ES-I3 (cell line): ENCODE measurements around the gene SLC25A27.

Source experiments
- H3K36me3 ChIP-seq: 2 replicates; pipeline ENCODE4 v1.6.1; 2013; ENCODE audit warnings: mild to moderate bottlenecking, low read length, control low read depth, moderate library complexity; ENCODE audit not compliant: insufficient read depth
- H3K4me1 ChIP-seq: 2 replicates; pipeline ENCODE4 v1.6.1; 2013; ENCODE audit warnings: mild to moderate bottlenecking, control low read depth, low read length; ENCODE audit not compliant: insufficient read depth
- H3K9ac ChIP-seq: 2 replicates; pipeline ENCODE4 v1.6.1; 2013; ENCODE audit warnings: low read depth, mild to moderate bottlenecking, low read length, moderate library complexity
- H3K9me3 ChIP-seq: 2 replicates; pipeline ENCODE4 v1.6.1; 2013; ENCODE audit warnings: mild to moderate bottlenecking, low read length, moderate library complexity; ENCODE audit not compliant: control insufficient read depth, insufficient read depth

The SLC25A27 gene

GRCh38 chr6:46652603-46653438 is at the start of gene SLC25A27, which contains the start of gene CYP39A1:
SLC25A27 (plus strand) TSS chr6:46652975; CDS start chr6:46653193, 218 bp downstream.
CYP39A1 (minus strand) TSS chr6:46652818; CDS start chr6:46652582, 236 bp downstream.
- peak within 1 kb of the TSS; percentile 82 for H3K9ac ChIP-seq
- no peaks in the 10 kb centered on the region for H3K9me3 ChIP-seq
- H3K36me3 ChIP-seq, result no peaks in the 10 kb centered on the region
- no peaks in the 10 kb centered on the region for H3K4me1 ChIP-seq

- no peaks in the 10 kb centered on the region for H3K9me3 ChIP-seq
- no peaks in the 10 kb centered on the region for H3K36me3 ChIP-seq
- no peaks in the 10 kb centered on the region for H3K4me1 ChIP-seq
- no peak overlapping the region for H3K9ac ChIP-seq
Observed at GRCh38 chr6:46605091-46605797, 47.5 kb upstream of the SLC25A27 start.

GRCh38 chr6:46606338-46606737 is 46.4 kb upstream of the SLC25A27 start:
- Histone ChIP-seq H3K9ac (no peak overlapping the region), H3K4me1 (no peaks in the 10 kb centered on the region), H3K36me3 (no peaks in the 10 kb centered on the region), H3K9me3 (no peaks in the 10 kb centered on the region)

GRCh38 chr6:46610862-46611553 is 41.8 kb upstream of the SLC25A27 start:
- Histone ChIP-seq H3K36me3 (no peaks in the 10 kb centered on the region), H3K4me1 (no peaks in the 10 kb centered on the region), H3K9ac (no peak overlapping the region), H3K9me3 (no peaks in the 10 kb centered on the region)

GRCh38 chr6:46612645-46613044 is 40.1 kb upstream of the SLC25A27 start:
- H3K9me3 ChIP-seq, result no peaks in the 10 kb centered on the region
- H3K4me1 ChIP-seq, result no peaks in the 10 kb centered on the region
- H3K9ac ChIP-seq, result no peak overlapping the region
- H3K36me3 ChIP-seq, result no peaks in the 10 kb centered on the region

- Histone ChIP-seq H3K9me3 (no peaks in the 10 kb centered on the region), H3K4me1 (no peaks in the 10 kb centered on the region), H3K36me3 (no peaks in the 10 kb centered on the region), H3K9ac (no peak overlapping the region)
Observed at GRCh38 chr6:46618726-46619125, 34.0 kb upstream of the SLC25A27 start.

- Histone ChIP-seq H3K9me3 (no peaks in the 10 kb centered on the region), H3K36me3 (no peaks in the 10 kb centered on the region), H3K4me1 (no peaks in the 10 kb centered on the region), H3K9ac (no peak overlapping the region)
Observed at GRCh38 chr6:46626228-46626909, 26.4 kb upstream of the SLC25A27 start.

GRCh38 chr6:46626976-46627375 is 25.8 kb upstream of the SLC25A27 start:
- no peaks in the 10 kb centered on the region for H3K9me3 ChIP-seq
- H3K36me3 ChIP-seq, result no peaks in the 10 kb centered on the region
- no peaks in the 10 kb centered on the region for H3K4me1 ChIP-seq
- no peak overlapping the region for H3K9ac ChIP-seq

- no peaks in the 10 kb centered on the region for H3K9me3 ChIP-seq
- no peaks in the 10 kb centered on the region for H3K4me1 ChIP-seq
- no peaks in the 10 kb centered on the region for H3K36me3 ChIP-seq
- H3K9ac ChIP-seq, result no peak overlapping the region
Observed at GRCh38 chr6:46628498-46628897, 24.3 kb upstream of the SLC25A27 start.

GRCh38 chr6:46628976-46629375 is 23.8 kb upstream of the SLC25A27 start:
- Histone ChIP-seq H3K9me3 (no peaks in the 10 kb centered on the region), H3K9ac (no peak overlapping the region), H3K36me3 (no peaks in the 10 kb centered on the region), H3K4me1 (peaks cover 1% of the 10 kb centered on the region; the same call in 1 of the 2 replicates)

GRCh38 chr6:46629691-46630090 is 23.1 kb upstream of the SLC25A27 start:
- Histone ChIP-seq H3K9me3 (no peaks in the 10 kb centered on the region), H3K36me3 (no peaks in the 10 kb centered on the region), H3K9ac (no peak overlapping the region), H3K4me1 (peaks cover 4% of the 10 kb centered on the region; the same call in 1 of the 2 replicates)

- H3K9me3 ChIP-seq, result no peaks in the 10 kb centered on the region
- H3K9ac ChIP-seq, result no peak overlapping the region
- no peaks in the 10 kb centered on the region for H3K36me3 ChIP-seq
- peaks cover 4% of the 10 kb centered on the region; the same call in 1 of the 2 replicates for H3K4me1 ChIP-seq
Observed at GRCh38 chr6:46632053-46632452, 20.7 kb upstream of the SLC25A27 start.

GRCh38 chr6:46635462-46635861 is 17.3 kb upstream of the SLC25A27 start:
- no peaks in the 10 kb centered on the region for H3K9me3 ChIP-seq
- no peak overlapping the region for H3K9ac ChIP-seq
- no peaks in the 10 kb centered on the region for H3K36me3 ChIP-seq
- peaks cover 4% of the 10 kb centered on the region; the same call in 1 of the 2 replicates for H3K4me1 ChIP-seq

- Histone ChIP-seq H3K36me3 (no peaks in the 10 kb centered on the region), H3K4me1 (peaks cover 4% of the 10 kb centered on the region; the same call in 1 of the 2 replicates), H3K9ac (no peak overlapping the region), H3K9me3 (no peaks in the 10 kb centered on the region)
Observed at GRCh38 chr6:46637145-46637544, 15.6 kb upstream of the SLC25A27 start.
